Right ventricle myocardium superior (tissue), 1 donor: ENCODE results near the gene DLX6. TPM values are rescaled to one million over a fixed set of nuclear protein-coding genes. Genes with fewer than 3 reads are reported as not detected.
A peak's percentile ranks its signal among the peaks of the same experiment; 100 is the strongest.

ENCODE experiments used
- ATAC-seq: fragments of 200-7000 bp; cut with Tn5 transposase; one replicate; pipeline ENCODE4 v1.9.1; 2020; ENCODE audit warnings: mild to moderate bottlenecking; ENCODE audit not compliant: poor library complexity
- DNase-seq: peaks from one replicate; pipeline ENCODE4 v3.0.0-alpha.2; 2020
- intact Hi-C: fragments of 100-400 bp; cut with DNase I; formaldehyde crosslinking; loops from one replicate; pipeline ENCODE4 v1.11.2; 2022
- total RNA-seq: library from RNA; stranded (reverse); fragmentation: NEBNext Ultra II Directional; extraction: Animal tissue kit (Norgen Biotek cat#: 25700); gene quantifications from one replicate; pipeline ENCODE4 v1.2.1, GENCODE V29; 2021
- donor health status: DM: no; HTN: yes; CAD: no; lungs with severe emphysema.

DLX6 gene
- total RNA-seq, 1 donor from 2014 or later: not detected

DNA sequence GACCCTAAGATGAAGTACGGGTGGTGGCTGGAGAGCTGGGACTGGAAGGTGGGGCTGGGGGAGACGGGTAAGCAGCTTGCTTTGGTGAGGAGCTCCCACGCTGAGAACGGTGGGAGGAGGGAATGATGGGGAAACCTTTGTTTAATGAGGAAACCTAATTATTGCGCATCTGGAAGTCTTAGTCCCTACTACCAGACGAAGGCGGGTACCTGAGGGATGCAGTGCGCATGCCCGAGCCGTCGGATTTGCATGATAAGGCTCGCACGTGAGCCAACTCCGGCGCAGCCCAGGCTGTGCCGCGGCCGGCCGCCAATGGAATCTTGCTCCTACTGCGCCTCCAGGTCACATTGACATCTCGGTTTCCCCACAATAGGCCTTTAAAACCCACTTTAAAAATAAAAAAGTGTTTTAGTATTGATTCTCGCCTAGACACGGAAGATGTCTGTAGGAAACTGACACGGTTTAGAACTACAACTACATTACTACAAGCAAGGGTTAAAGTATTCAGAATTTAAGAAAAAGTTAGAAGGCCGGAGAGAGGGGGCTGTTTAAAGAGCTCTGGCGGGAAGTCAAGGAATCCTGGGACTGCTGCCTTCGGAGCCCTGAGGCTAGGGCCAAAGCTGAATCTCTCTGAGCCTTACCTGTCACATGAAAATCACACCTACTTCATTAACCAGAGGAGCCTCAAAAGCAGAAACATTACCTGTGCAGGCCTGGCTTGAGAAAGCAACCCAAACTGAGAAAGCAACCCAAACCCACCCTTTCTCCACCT is 12.1 kb upstream of the DLX6 start:
- no peak for ATAC-seq
- DNase-seq: no peak
- intact Hi-C loops: no loop called here

DNA sequence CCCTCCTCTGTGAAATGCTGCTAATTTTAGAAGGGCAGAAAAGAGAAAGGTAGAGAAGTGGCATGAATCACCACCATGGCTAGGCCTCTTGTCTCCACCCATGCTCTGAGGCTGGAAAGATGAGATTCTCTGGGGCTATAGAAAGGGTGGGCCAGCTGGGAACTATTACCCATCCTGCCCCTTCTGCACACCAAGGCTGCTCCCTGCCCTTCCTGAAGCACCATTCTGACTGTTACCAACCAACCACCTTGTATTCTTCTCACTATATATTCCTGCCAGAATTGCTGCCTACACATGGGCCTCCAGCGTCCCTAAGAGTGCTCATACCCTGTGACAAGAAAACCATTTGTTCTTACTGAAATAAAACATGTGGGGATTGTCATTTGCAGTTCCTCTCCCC is 11.4 kb upstream of the DLX6 start:
- intact Hi-C loops: no loop called here
- ATAC-seq (no peak), DNase-seq (no peak)

DNA sequence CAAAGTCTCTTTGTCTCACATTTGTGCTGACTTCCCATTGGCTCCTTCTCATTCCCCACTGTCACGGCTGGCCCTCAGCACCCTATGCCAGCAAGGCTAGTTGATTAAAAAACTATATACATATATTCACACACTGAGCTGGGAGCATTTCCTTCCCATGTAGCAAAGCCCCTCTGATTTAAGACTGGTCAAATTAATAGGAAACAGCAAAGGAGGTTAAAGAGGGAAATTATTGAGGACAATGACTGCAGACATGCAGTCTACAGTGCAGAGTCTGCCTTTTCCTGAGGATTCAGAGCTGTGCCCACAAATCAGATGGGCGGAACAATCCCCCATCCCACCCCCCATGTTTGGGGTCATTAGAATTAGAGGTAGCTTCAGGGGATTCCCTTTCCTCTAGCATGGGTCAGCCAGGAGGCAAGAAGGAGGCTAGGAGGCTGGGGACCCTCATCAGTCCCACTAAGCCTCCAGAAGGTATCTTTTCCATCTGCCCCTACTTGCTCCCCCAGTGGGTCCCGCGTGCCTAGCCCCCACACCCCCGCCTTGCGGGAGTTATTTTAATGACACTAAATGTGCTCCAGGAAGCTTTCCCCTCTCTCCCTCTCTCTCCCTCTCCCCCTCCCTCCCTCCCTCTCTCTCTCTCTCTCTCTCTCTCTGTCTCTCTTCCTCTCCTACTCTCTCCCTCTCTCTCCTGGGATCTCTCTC is 9.8 kb upstream of the DLX6 start:
- DNase-seq (no peak), ATAC-seq (no peak)
- intact Hi-C loops: no loop called here

DNA sequence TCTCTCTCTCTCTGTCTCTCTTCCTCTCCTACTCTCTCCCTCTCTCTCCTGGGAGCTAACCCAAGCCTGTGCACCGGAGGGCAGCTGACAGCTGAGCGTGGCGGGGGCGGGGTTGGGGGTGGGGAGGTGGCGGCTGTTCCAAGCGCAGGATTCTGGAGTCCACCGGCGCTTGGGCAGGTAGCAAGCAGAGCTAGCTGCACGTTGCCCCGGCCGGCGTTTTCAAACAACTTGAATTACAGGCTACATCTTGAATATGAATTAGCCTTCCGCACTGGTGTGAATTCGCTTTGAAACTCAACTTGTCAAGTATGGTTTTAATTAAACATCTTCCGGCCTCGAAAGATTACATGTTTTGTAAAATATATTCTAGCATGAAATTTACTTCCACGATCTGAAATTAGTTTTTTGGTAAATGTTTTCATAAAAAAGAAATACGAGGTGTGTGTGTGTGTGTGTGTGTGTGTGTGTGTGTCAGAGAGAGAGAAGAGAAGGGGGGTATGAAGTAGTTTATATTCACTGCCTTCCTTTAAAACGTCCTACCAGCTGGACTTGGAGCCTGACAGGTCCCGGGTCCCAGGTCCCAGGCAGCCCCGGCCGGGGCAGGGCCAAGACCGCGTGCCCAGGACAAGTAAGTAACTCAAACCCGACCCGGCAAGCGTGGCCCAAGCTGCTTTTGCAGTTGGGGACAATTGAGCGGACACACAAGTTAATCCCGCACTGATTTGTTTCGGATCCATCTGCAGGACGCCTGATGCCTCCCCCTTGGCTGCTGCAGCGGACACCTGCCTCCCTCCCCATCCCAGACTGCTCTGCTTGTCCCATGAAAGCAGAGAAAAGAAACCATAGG is 9.0 kb upstream of the DLX6 start:
- ATAC-seq (no peak), DNase-seq (no peak)
- intact Hi-C loops: no loop called here

DNA sequence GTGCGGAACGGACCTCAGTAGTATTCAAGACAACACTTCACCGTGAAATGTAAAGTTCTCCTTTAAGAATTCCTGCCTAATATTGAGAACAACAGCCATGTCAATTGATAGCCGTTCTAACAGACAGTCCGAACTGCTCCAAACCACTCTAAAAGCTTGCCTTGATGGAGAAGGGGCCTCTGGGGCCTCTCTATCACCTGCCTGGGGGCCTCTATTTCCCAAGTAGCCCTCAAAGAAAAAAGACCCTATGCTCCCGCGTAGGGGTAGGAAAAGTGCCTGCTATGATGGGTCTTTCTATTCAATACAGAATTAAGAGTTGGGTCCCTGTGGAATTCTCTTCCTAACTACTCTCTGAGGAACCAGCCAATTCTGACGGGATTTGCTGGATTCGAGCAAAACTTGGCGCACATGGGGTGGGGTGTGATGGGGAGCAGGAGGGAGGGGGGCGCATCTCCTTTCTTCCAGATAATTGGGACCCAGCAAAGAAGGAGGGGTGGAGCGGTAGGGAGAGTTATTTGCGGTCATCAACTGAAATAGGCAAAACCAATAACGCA is 8.3 kb upstream of the DLX6 start:
- DNase-seq (no peak), ATAC-seq (no peak)
- intact Hi-C loops: no loop called here

DNA sequence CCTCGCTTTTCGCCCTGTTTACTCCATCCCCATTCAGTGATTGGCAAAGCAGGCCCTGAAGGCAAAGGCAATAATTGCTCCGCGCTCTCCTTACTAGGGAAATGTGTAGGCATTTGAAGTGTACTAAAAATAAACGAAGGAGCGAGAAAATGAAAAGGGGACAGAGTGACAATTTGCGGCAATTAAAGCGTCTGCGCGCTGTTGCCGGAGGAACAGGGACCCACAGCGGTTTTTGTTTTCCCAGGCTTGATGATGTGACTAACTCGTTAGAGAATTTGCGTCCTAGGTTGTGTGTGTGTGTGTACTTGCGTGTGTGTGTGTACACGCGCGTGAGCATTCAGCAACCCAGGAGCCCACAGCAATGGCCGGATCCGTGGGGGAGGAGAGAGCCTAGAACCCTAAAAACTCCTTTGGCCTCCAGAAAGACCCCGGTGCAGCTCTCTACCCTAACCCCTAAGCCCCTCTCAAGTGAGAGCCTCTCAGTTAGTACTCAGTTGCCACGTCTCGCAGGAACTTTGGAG is 7.8 kb upstream of the DLX6 start:
- ATAC-seq (no peak), DNase-seq (no peak)
- intact Hi-C loops: no loop called here

DNA sequence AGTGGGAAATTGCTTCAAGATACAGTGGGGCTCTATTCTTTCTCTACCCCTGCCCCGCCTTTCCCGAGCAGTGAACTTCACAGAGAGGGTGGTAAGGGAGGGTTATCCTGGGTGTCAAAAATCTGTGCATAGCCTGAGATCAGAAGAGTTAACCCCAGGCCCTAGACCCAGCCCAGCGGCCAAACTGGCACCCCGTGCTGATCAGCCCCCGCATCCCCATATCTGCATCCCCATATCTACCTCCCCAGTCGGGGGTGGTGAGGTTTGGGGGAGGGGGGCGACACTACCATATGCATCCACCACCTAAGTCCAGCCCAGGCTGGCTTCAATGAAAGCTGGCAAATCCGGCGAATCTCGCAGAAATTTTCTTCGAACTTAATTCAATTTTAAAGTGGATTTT is 7.0 kb upstream of the DLX6 start:
- DNase-seq: no peak
- ATAC-seq: no peak
- intact Hi-C loops: no loop called here

DNA sequence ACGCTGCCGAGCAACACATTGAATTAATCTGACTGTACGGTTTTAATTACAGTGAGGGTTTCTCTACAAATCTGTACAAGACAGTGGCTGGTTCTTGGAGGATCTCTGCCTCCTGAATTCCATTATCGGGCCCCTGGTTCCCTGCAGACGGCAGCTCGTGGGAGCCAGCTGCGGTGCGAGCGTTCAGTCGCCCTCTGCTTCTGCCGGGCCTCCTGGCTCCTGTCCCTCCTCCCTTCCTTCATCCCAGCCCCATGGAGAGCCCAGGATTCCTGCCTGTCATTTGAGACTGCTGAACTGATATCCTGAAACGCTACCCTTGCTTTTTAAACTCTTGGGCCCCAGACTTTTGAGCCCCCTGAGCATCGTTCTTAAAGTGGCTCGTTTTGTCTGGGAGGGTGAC is 6.6 kb upstream of the DLX6 start:
- no peak for DNase-seq
- intact Hi-C loops: no loop called here
- ATAC-seq: no peak

DNA sequence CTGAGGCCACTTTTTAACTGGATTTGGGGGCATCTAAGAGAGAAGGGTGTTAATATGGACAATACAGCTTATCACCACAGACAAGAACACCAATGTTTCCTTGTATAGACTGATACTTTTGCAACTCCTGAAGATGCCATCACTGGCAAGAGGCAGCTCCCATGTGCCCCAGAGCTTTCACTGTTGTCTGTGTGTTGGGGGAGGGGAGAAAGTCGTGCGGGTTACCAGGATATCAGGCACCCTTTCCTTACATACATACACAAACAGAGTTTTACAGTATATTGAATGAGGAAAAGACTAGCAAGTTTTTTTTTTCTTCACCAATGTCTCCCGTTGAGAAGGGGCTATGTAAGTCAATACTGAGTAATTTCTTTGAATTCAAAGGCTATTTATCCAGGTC is 4.1 kb upstream of the DLX6 start:
- ATAC-seq (no peak), DNase-seq (no peak)
- intact Hi-C loops: no loop called here

DNA sequence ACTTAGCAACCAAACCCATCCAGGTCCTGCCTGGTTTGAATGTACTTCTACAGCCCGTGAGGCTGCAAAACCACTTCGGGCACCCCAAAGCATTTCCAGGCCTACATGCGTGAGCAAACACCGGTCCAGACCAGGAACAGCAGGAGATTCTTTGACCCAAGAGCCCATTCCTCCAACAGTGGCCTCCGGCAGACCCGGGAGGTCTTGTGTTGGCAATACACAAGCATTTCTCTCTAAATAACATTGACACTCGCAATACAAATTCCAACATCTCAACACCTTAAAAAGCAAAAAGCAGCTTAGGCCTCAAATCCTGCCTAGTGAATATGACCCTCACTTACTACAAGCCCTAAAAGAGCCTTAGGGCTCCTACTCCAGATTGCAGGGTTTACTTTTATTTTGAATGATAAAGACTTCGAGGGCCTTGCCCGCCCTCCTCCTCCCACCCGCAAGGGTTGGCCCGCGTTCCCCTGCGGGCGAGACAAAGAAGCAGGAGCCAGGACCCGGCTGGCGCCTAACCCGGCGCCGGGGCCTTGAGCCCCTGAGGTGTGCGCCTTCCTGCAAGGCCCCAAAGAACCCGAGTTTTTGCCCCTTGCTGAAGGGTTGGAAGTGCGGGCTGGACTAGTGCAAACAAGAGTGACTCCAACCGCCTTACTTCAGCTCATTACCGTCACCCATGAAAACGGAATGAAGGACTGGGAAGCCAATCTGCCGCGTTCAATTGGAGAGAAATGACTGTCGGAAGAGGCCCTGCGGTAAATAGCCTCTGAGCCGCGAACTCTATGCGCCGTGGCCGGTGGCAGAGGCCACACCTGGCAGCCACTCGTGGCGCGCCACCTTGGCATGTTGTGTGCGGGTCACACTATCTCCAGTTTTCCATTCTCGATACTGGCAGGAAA is 3.4 kb upstream of the DLX6 start:
- DNase-seq: no peak
- intact Hi-C loops: no loop called here
- no peak for ATAC-seq

DNA sequence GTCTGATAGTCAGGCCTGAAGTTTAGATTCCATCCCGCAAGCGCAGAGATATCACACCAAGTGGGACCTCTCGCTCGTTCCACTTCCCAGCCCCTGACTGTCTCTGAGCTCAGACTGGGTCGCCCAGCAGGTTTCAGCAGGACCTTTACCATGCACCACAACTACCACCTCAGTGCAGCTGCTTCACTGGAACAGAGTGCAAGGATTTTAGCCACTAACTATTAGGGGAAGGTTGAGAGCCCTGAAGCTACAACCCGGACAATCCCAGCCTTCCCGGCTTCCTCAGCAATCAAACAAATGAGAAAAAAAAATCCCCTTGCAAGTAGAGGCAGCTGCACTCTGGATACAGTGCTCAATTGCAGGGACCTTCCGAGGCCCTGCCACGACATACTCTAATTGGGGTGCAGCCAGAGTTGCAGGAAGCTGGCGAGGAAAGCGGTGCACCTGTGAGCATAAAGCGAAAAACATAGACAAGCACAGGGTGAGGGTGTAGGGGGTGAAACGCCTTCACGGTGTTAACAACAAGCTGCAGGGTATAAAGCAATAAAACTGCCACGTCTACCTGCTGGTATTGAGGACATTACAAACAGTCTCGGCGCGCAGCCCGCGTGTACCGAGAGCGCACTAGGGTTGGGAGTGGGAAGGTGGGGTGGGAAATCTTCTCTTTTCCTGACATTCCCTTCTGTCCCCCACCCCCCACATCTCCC is 2.6 kb upstream of the DLX6 start:
- ATAC-seq (no peak), DNase-seq (no peak)
- intact Hi-C loops: no loop called here

DNA sequence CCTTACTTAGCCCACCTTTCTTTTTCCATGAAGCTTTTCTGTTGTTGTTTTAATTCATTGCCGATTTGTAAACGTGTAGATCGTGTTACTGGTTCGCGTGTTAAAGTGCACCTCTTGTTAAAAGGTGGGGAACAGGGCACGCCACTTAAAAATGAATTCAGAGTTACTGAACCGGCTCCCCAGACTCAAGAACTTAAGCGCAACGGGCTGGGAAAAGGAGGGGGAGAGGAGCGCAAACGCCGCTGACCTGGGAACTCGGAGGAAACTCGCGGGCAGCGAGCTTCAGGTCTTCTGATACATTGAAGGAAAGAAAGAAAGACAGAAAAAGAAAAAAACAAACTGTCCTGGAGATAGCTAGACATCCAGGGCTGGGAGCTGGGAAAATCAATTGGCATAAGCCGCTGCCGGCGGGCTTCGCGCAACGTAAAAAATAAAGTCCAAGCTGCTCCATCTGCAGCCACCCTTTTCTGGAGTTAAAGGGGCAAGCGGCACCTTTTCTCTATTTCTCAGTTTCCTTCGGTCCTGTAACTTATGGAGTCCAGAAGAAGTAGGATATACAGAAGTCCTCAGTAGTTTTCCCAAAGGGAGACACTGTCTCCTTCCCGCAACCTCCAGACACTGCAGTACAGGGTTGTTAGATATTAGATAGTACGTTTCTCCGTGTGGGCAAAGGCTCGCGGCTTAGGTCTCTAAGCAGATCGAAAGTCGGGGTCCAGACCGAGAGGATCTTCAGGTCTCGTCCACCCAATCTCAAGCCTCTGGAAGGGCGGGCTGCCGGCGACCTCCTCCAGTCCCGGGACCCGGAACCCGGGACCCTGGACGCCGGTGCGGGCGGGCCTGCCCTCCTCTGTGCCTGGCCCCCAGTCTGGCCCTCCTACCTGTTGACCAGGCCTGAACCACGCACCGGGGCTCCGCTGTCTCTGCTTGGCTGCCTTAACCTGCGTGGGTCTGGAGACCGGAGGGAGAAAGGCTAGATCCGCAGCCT is 1.8 kb upstream of the DLX6 start:
- ATAC-seq (no peak), DNase-seq (no peak)
- intact Hi-C loops: no loop called here

DNA sequence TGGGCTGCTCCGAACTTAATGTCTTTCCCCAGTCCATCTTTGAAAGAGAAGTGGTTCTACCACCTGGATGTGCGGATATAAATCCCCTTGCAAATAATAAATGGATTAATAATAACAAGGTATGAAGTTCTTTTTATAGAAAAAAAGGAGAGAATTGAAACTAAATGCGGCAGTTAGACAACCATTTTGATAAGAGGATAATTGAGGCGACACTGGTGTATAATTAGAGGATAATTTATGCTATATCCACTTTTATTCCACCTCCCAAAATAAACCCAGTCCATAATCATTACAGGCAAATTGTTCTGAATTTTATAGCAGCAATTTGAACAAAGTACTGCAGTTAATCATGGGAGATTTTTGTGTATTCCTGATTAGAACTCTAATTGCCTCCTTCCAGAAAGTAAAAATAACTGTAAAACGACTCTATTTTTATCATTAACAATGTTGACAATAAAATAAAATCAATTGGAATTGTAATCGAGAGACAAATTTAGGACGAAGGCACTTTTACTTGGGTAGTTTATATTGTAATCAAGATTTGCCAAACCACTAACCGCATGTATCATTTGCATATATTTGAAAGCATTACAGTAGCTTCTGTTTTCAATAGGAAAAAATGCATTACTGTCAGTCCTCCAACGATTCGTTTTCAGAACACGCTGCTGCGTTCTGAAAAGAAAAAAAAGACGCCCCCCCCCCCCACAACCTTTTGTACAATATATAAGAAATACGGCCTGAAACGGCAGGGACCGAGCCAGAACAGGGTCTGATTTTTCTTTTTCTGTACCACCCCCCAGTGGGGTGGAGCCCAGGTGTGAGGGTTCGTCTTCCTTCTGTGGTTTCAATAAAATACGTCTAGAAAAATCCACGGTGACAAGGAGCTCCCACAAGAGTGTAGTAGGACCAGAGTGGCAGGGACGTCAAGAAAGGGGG is 838 bp upstream of the DLX6 start:
- no peak for DNase-seq
- intact Hi-C loops: no loop called here
- ATAC-seq: no peak

DNA sequence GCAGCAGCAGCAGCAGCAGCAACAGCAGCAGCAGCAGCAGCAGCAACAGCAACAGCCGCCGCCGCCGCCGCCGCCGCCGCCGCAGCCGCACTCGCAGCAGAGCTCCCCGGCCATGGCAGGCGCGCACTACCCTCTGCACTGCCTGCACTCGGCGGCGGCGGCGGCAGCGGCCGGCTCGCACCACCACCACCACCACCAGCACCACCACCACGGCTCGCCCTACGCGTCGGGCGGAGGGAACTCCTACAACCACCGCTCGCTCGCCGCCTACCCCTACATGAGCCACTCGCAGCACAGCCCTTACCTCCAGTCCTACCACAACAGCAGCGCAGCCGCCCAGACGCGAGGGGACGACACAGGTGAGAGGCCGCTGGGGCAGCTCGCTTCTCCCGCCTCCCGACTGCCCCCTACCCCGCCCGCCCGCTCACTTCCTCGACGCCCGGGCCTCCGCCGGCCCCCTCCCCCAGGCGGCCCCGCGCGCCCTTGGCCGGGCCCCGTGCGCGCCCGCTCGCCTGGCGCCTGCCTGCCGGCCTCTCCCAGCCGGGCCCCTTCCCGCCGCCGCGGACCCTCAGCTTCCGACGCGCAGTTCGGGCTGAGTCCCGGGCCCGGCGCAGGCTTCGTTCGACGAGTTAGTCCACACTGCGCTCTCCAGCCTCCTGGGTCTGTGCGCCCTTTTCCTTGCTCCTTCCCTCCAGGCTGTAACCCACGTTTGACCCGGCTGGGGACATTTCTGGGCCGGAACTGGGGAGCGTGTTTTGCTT is 882 bp downstream of the DLX6 start:
- intact Hi-C loops: no loop called here
- DNase-seq (no peak), ATAC-seq (peak; percentile 77)
